ENCODE data around the gene C10orf71. TPM values are rescaled to one million over a fixed set of nuclear protein-coding genes. Genes with fewer than 3 reads are reported as not detected.
A peak's percentile ranks its signal among the peaks of the same experiment; 100 is the strongest.

Gene C10orf71
- total RNA-seq, 2 donors from 2014 or later, result 0.15 TPM; not detected in 1

GRCh38 chr10:49258350-49258683, 40.7 kb upstream of the C10orf71 start:
- Histone ChIP-seq H3K36me3 (ENCODE audit: control insufficient read depth, insufficient read depth, low read length) (no peaks in the 10 kb centered on the region), H3K27ac (ENCODE audit: low read depth, low read length) (no peak overlapping the region), H3K9me3 (ENCODE audit: control insufficient read depth, low read length) (no peaks in the 10 kb centered on the region), H3K4me3 (ENCODE audit: low read length) (no peak overlapping the region), H3K4me1 (ENCODE audit: control insufficient read depth, insufficient read depth, low read length) (no peaks in the 10 kb centered on the region), H3K27me3 (ENCODE audit: control insufficient read depth, insufficient read depth, low read length, poor library complexity, severe bottlenecking) (no peaks in the 10 kb centered on the region), H3K9ac (ENCODE audit: extremely low read depth, low read length, poor library complexity, severe bottlenecking) (no peak overlapping the region)
- Mint-ChIP-seq H3K4me1 (no peaks in the 10 kb centered on the region), H3K9me3 (no peaks in the 10 kb centered on the region), H3K4me3 (no peak overlapping the region), H3K27me3 (ENCODE audit: insufficient read depth) (peaks cover 2% of the 10 kb centered on the region), H3K36me3 (ENCODE audit: low read depth) (no peaks in the 10 kb centered on the region), H3K27ac (no peak overlapping the region)
- no peak for DNase-seq
- TF ChIP-seq, protein P1, sequence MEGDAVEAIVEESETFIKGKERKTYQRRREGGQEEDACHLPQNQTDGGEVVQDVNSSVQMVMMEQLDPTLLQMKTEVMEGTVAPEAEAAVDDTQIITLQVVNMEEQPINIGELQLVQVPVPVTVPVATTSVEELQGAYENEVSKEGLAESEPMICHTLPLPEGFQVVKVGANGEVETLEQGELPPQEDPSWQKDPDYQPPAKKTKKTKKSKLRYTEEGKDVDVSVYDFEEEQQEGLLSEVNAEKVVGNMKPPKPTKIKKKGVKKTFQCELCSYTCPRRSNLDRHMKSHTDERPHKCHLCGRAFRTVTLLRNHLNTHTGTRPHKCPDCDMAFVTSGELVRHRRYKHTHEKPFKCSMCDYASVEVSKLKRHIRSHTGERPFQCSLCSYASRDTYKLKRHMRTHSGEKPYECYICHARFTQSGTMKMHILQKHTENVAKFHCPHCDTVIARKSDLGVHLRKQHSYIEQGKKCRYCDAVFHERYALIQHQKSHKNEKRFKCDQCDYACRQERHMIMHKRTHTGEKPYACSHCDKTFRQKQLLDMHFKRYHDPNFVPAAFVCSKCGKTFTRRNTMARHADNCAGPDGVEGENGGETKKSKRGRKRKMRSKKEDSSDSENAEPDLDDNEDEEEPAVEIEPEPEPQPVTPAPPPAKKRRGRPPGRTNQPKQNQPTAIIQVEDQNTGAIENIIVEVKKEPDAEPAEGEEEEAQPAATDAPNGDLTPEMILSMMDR (conservative IDR thresholded peaks at IDR 0.05), result no peak

DNA sequence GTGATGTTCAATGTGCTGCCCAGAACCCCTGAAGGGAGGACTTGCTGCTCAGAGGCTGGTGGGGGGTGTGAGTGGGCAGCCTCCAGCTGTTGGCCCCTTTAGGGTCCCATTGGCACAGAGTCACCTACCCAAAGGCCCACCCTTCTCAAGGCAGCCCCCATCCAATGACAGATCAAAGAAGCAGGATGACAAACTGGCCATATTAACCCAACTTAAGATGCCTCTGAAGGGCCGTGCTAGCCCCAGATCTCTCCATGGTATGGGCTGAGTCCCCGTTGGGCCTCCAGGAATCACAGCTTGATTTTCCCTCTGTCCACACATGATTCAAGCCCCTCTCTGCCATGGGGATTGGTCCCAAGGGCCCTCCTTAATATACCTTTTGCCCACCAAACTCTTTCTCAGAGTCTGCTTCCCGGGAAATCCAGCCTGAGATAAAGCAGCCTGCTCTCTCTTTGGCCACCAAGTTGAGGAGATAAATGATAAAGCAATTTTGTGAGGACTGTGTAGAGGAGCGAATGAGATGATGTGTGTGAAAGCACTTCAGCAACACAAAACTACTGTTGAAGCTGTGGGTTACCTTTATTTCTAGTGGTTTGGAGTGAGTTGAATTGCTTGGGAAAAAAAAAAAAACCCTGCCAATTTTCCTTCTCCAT, 38.2 kb upstream of the C10orf71 start:
- no peaks in the 10 kb centered on the region for H3K4me1 Mint-ChIP-seq
- Histone ChIP-seq H3K36me3 (ENCODE audit: control insufficient read depth, insufficient read depth, low read length) (no peaks in the 10 kb centered on the region), H3K9me3 (ENCODE audit: control insufficient read depth, low read length) (no peaks in the 10 kb centered on the region), H3K27ac (ENCODE audit: low read depth, low read length) (no peak overlapping the region), H3K4me1 (ENCODE audit: control insufficient read depth, insufficient read depth, low read length) (no peaks in the 10 kb centered on the region), H3K27me3 (ENCODE audit: control insufficient read depth, insufficient read depth, low read length, poor library complexity, severe bottlenecking) (no peaks in the 10 kb centered on the region), H3K4me3 (ENCODE audit: low read length) (no peak overlapping the region), H3K9ac (ENCODE audit: extremely low read depth, low read length, poor library complexity, severe bottlenecking) (no peak overlapping the region)
- peak; percentile 15 for DNase-seq
- 90% methylated on average over 4 of the region's 4 CpGs for WGBS, 2 experiments (ENCODE audit: insufficient coverage in 1 of 2, insufficient read length in 1 of 2)
- H3K36me3 Mint-ChIP-seq (ENCODE audit: low read depth), result no peaks in the 10 kb centered on the region
- H3K27ac Mint-ChIP-seq, result no peak overlapping the region
- H3K9me3 Mint-ChIP-seq, result peaks cover 9% of the 10 kb centered on the region
- no peak overlapping the region for H3K4me3 Mint-ChIP-seq
- peaks cover 2% of the 10 kb centered on the region for H3K27me3 Mint-ChIP-seq (ENCODE audit: insufficient read depth)
- TF ChIP-seq, protein P1 (conservative IDR thresholded peaks at IDR 0.05), result no peak

DNA sequence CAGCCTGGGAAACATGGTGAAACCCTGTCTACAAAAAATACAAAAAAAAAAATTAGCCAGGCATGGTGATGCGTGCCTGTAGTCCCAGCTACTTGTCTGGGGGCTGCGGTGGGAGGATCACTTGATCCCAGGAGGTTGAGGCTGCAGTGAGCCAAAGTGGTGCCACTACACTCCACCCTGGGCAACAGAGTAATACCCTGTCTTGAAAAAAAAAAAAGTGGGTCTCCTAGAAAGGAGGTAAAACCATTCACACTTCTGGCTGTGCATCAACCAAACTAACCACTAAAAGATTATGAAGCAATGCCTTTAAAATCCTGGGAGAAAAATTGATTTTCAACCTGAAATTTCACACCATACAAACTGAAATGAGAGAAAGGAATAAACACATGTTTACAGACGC, 35.4 kb upstream of the C10orf71 start:
- Mint-ChIP-seq H3K4me1 (no peaks in the 10 kb centered on the region), H3K27ac (no peak overlapping the region), H3K9me3 (peaks cover 22% of the 10 kb centered on the region), H3K36me3 (ENCODE audit: low read depth) (no peaks in the 10 kb centered on the region), H3K27me3 (ENCODE audit: insufficient read depth) (peaks cover 2% of the 10 kb centered on the region), H3K4me3 (no peak overlapping the region)
- no peaks in the 10 kb centered on the region for H3K36me3 ChIP-seq (ENCODE audit: control insufficient read depth, insufficient read depth, low read length)
- H3K9ac ChIP-seq (ENCODE audit: extremely low read depth, low read length, poor library complexity, severe bottlenecking), result no peak overlapping the region
- no peaks in the 10 kb centered on the region for H3K27me3 ChIP-seq (ENCODE audit: control insufficient read depth, insufficient read depth, low read length, poor library complexity, severe bottlenecking)
- no peaks in the 10 kb centered on the region for H3K4me1 ChIP-seq (ENCODE audit: control insufficient read depth, insufficient read depth, low read length)
- no peak overlapping the region for H3K27ac ChIP-seq (ENCODE audit: low read depth, low read length)
- TF ChIP-seq, protein P1 (conservative IDR thresholded peaks at IDR 0.05), result no peak
- WGBS, 2 experiments (ENCODE audit: insufficient coverage in 1 of 2, insufficient read length in 1 of 2), result 80 to 91% methylated on average over 3 of the region's 3 CpGs
- no peak for DNase-seq
- no peak overlapping the region for H3K4me3 ChIP-seq (ENCODE audit: low read length)
- peaks cover 4% of the 10 kb centered on the region for H3K9me3 ChIP-seq (ENCODE audit: control insufficient read depth, low read length)

All from endodermal cell (in vitro differentiated cells).